Activated CD4-positive, alpha-beta T cell treated with anti-CD3 and anti-CD28 coated beads for 4 hours (primary cell): Measurements from ENCODE around the gene UBE2E3.

Experiments
- DNase-seq, 2 donors: peaks; one replicate each; pipeline ENCODE4 v3.0.0-alpha.2; 2020

UBE2E3 gene

DNA sequence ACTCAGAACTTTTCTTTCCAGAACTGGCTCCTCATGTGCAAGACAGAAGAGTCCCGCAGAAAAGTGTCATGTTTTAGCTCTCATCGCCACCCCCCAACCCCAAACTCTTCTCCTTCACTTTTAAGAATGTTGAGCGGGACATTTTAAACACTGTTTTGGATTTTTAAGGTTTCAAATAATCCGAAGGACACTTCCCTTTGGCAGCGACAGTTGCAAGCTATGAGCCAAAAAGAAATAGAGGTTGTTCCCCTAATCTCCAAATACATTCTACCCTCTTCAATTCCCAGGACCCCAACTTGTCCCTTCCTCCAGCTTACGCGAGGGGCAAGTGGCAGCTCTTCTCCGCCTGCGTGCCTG lies 678 bp upstream of the UBE2E3 start:
- DNase-seq: no peak

GRCh38 chr2:180980943-180981911 lies 822 bp downstream of the UBE2E3 start:
- DNase-seq: peak; percentile 22 to 35

DNA sequence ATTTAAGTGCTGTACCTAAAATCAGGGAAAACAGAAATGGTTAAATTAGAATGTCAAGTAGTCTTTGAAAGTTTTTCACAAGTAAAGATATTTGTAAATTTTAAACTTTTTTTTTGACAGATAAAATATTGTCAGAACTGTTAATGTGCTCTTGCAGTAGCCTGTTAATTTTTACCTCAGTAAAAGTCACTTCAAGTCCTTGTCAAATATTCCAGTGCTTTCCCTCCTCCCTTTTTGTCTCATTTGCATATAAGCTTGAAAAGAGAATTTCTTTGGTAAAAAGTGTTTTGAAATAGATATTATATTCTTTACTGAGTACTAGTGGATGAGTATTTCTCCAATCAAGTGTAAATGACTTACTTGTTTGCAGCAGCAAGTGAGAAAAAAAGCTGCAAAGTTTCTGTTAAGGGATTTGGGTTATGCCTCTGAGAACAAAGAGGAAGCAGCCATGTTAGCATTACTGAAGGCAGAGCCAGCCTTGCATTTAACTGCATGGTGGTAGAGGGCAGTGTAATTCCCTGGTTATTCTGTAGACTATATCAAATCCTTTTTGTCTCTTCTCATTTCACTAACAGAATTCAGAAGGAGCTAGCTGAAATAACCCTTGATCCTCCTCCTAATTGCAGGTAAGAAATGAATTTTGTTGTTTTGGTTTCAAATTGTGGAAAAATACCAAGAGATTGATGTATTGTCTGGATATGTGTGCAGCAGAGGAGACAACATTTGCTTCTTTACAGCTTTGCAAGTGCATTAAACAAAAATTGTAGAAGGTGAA lies 3.2 kb downstream of the UBE2E3 start:
- peak; percentile 14 to 26 for DNase-seq

DNA sequence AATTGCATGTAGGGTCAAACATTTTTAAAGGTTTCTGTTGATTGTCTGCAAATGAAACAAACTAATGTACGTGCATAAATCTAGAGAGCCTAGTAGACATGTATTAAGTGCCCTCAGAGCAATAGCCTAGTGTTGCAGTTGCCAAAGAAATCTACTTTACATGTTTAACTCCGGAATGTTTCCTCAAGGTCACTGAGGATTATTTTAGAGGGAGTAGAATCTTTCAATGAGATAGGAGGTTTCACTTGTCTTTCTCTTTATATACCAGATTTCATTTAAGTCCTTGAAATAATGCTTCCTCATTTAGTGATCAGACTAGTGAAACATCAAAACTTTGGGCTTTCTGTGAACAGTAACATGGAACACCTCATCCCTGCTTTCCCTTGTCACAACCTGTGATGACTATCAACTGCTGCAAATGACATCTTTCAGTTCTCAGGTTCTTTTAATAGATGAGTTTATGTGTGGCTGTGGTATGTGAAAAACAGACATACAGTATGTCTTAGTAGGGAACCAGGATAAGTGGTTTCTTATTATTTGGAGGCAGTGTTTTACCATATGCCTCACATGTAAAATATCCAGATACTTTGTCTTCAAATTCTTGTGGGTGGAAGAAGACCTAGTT lies 5.5 kb downstream of the UBE2E3 start:
- no peak for DNase-seq

- no peak for DNase-seq
These were observed 6.7 kb downstream of the UBE2E3 start for GRCh38 chr2:180987146-180987545.

DNA sequence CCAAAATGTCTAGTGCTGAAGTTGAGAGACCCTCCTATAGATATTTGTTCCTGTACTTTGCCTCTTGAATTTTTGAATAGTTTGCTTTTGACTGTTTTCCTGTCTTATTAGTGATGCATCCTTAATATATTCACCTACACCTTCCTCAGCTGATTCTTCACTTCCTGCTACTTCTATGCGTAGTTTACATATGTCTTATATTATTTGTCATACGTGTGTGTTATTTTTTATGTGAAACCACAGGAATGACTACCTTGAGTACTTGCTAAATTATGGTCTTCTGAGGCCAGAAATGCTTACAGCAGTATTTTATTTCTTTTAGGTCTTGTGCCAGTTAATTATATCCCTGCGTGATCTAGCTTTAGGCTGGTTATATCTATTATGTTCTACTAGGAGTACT lies 9.9 kb downstream of the UBE2E3 start:
- no peak for DNase-seq

- no peak for DNase-seq
These were observed 10.4 kb downstream of the UBE2E3 start for GRCh38 chr2:180990794-180991193.

- no peak for DNase-seq
These were observed 11.0 kb downstream of the UBE2E3 start for GRCh38 chr2:180991361-180991760.

- DNase-seq: no peak
These were observed 11.4 kb downstream of the UBE2E3 start for GRCh38 chr2:180991820-180992219.

DNA sequence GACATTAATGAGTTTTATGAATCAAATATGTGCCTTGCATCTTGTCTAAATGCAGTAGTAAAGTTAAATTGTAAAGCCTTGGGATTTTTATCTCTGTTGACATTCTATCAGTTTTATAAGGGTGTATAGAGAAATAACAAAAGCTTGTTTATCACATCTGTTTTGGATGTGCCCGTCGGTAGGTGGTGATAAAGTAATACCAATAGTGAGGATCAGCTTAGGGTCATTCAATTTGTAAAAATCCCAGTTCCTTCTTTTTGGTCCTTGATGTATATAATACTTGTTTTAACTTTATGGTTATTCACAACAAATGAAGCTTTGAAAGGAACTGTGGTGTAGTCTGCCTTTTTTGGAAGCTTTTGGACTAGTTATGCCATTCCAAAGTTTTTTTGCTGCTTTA lies 12.6 kb downstream of the UBE2E3 start:
- DNase-seq: no peak

GRCh38 chr2:180999274-180999964 lies 19.0 kb downstream of the UBE2E3 start:
- DNase-seq: no peak

GRCh38 chr2:181004647-181005325 lies 24.4 kb downstream of the UBE2E3 start:
- no peak for DNase-seq

- no peak for DNase-seq
These were observed 24.9 kb downstream of the UBE2E3 start for GRCh38 chr2:181005326-181005655.

GRCh38 chr2:181005809-181006208 lies 25.4 kb downstream of the UBE2E3 start:
- DNase-seq: no peak

DNA sequence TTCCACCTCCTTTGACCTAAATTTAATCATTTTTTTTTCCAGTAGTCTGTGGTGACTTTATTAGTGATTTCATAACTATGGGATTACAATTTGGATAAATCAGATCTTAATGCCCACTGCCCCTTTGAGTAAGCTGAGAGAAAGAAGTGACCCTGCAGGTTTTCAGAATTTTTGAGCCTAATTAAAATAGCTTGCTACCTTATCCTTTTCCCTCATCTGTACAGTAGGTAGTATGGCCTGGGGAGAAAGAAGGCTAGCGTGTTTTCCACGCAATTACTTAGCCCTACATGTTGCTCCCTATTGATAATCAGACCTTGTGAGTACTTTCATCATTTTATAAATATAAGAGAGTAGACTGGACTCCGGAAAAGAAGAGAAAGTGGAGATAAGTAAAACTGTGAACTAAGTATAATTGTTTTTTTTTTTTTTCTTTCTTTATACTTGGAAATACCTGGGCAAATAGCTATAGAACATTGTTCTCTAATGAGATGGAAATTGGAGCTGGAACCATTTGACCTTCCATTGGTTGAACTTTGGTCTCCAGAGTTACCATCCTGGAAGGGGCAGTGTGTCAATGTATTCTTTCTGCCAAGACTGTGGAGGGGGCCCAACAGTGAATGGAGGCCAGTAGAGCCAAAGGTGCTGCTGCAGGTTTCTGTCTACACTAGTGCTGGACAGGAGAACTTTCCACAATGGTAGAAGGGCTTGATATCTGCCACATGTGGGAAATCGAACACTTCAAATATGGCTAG lies 26.9 kb downstream of the UBE2E3 start:
- no peak for DNase-seq

DNA sequence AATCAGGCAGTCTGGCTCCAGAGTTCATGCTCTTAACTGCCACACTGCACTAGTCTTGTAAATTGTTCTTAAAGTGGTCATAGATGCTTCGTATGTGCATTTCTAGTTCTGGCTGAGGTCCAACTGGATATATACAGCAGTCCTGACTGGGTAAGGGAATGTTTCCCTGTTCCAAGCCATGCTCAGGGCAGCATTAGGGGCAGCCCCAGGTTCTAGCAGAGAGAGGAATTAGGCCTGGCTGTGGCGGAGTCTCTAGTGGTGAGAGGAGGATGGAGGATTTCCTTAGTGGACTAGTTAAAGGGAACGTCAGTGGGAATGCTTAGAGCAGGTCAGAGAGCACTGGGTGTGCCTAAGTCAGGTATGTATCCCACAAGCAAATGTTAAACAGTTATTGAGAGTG lies 28.0 kb downstream of the UBE2E3 start:
- no peak for DNase-seq

DNA sequence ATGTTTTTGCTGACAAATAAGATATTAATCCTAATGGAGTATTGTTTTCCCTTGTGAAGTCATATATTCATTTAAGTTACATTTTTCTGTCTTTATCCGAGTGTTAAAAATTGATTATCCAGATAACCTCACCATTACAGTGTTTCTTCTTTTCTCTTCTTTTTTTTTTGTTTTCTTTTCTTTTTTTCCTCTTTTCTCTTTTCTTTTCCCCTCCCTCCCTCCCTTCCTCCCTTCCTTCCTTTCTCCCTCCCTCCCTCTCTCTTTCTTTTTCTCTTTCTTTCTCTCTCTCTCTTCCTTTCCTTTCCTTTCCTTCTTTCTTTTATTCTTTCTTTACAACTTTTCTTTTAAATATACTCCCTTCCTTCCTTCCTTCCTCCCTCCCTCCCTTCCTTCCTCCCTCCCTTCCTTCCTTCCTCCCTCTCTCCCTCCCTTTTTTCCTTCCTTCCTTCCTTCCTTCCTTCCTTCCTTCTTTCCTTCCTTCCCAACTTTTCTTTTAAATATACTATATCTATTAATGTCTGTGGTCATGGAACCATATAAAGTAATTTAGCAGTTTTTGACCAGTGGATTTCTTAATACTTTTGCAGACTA lies 40.9 kb downstream of the UBE2E3 start:
- no peak for DNase-seq

DNA sequence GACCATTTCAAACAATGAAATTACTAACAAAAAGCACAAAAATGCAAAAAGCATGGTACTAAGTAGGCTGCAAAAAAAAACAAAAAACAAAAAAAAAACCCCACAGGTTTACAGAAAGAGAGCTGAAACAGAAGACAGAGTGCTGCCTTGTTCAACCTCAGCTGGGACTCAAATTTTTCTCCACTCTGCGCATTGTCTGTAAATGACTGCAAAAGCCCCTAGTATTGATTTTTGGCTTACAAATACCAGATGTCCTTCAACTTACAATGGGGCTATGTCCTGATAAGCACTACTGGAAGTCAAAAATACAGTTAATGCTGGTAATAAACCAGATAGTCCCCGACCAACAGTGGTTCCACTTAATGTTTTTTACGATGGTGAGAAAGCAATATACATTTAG lies 42.2 kb downstream of the UBE2E3 start:
- DNase-seq: no peak

GRCh38 chr2:181025004-181025403 lies 44.6 kb downstream of the UBE2E3 start:
- no peak for DNase-seq

DNA sequence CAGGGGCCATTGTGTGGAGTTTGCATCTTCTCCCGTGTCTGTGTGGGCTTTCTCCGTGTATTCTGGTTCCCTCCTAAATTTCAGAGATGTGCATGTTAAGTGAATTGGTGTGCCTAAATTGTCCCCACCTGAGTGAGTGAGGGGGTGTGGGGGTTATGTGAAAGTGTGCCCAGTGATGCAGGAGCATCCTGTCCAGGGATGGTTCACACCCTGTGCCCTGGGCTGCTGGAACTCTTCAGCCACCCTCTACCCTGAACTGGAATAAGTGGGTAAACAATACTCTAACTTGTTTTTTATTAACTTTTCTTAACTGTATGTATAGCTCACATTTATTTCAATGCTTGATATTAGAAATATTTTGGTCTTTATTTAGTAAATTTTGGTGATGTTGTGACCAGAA lies 56.0 kb downstream of the UBE2E3 start:
- DNase-seq: no peak

DNA sequence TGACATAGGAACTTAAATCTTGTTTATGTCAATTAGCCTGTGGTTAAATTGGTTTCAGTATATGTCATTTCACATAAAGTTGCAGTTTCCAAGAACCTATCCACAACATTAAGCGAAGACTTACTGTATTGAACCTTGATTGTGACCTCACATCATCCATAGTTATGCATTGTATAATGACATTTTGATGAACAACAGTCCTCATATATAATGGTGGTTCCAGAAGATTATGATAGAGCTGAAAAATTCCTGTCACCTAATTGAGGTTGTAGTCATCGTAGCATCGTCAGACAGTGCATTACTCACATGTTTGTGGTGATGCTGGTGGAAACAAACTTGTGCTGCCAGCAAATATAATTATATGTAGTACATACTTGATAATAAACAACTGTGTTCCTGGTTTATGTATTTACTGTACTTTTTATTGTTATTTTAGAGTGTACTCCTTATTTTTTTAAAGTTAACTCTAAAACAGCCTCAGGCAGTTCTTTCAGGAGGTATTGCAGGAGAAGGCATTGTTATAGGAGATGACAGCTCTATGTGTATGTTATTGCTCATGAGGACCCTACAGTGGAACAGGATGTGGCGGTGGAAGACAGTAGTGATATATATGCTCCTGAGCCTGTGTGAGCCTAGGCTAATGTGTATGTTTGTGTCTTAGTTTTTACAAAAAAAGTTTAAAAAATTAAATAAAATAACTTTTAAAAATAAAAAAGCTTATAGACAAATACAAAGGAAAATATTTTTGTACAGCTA lies 56.6 kb downstream of the UBE2E3 start:
- DNase-seq: no peak
